IPS-20b (cell line): ENCODE results near the gene SLC7A6.
A peak's percentile ranks its signal among the peaks of the same experiment; 100 is the strongest.

ENCODE experiments used
- H3K27ac ChIP-seq: one replicate; pipeline ENCODE4 v1.5.1; 2013; ENCODE audit warnings: low read length
- H3K27me3 ChIP-seq: 2 replicates; pipeline ENCODE4 v1.6.1; 2013; ENCODE audit warnings: mild to moderate bottlenecking, low read length, inconsistent platforms; ENCODE audit not compliant: insufficient read depth
- H3K36me3 ChIP-seq: 2 replicates; pipeline ENCODE4 v1.6.1; 2013; ENCODE audit warnings: low read depth, mild to moderate bottlenecking, inconsistent platforms, low read length, moderate library complexity; ENCODE audit not compliant: insufficient read depth
- H3K4me1 ChIP-seq: 2 replicates; pipeline ENCODE4 v1.6.1; 2013; ENCODE audit warnings: mild to moderate bottlenecking, control low read depth, inconsistent platforms, low read length, moderate library complexity; ENCODE audit not compliant: insufficient read depth
- H3K4me3 ChIP-seq: 2 replicates; pipeline ENCODE4 v1.5.1; 2013; ENCODE audit warnings: mild to moderate bottlenecking, low read length, inconsistent platforms
- H3K9ac ChIP-seq: 2 replicates; pipeline ENCODE4 v1.6.1; 2013; ENCODE audit warnings: low read depth, mild to moderate bottlenecking, inconsistent platforms, low read length, moderate library complexity
- H3K9me3 ChIP-seq: 2 replicates; pipeline ENCODE4 v1.6.1; 2013; ENCODE audit warnings: mild to moderate bottlenecking, low read depth, low read length, inconsistent platforms; ENCODE audit not compliant: insufficient read depth

SLC7A6 gene

GRCh38 chr16:68299571-68300453 is 35.5 kb downstream of the SLC7A6 start:
- Histone ChIP-seq H3K9ac (no peak overlapping the region), H3K27me3 (no peaks in the 10 kb centered on the region), H3K4me1 (no peaks in the 10 kb centered on the region), H3K9me3 (no peaks in the 10 kb centered on the region), H3K4me3 (no peak overlapping the region), H3K36me3 (peaks cover 96% of the 10 kb centered on the region), H3K27ac (no peak overlapping the region)

DNA sequence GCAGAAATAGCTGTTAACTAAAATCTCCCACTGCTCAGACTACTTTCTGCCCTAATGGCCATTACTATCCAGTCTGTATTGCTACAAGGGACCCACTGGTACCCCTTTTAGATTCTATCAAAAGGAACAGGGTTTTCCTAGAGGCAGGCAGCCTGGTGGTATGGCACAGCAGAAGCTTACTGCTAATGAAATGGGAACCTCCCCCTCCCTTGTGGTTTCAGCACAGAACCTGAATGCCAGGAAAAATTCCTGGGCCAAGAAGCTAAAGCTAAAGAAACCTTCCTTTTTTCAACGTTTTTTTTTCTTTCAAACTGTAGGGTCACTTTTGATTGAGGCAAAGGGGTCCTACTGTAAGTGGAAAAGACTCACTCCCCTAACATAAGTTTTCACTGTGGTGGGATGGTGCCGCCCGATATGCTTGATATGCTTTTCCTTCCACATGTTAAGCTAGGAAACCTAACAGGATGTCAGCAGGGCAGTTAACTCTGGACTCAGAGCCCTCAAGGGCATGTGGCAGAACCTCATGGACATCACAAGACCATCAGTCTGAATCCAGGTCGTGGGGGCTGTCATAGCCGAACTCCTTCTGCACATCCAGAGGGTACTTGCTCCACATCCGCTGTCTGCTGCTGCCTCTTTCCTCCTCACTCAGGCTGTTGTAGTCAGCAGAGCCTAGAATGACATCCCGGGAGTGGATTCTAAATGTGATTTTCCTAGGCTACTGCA is 36.6 kb downstream of the SLC7A6 start:
- H3K4me3 ChIP-seq: no peak overlapping the region
- no peaks in the 10 kb centered on the region for H3K4me1 ChIP-seq
- H3K36me3 ChIP-seq: peaks cover 95% of the 10 kb centered on the region
- no peaks in the 10 kb centered on the region for H3K9me3 ChIP-seq
- no peak overlapping the region for H3K27ac ChIP-seq
- H3K9ac ChIP-seq: no peak overlapping the region
- H3K27me3 ChIP-seq: no peaks in the 10 kb centered on the region

DNA sequence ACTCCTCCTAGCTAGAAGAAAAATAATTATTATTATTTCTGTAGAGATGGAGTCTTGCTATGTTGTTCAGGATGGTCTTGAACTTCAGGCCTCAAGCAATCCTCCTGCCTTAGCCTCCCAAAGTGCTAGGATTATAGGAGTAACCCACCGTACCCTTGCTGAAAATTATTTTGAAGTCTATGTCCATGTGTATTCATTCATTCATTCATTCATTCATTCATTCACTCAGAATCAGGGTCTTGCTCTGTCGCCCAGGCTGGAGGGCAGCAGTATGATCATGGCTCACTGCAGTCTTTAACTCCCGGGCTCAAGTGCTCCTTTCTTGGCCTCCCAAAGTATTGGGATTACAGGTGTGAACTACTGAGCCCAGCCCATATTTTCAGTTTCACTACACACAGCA is 42.3 kb downstream of the SLC7A6 start:
- Histone ChIP-seq H3K36me3 (peaks cover 67% of the 10 kb centered on the region), H3K27ac (no peak overlapping the region)

DNA sequence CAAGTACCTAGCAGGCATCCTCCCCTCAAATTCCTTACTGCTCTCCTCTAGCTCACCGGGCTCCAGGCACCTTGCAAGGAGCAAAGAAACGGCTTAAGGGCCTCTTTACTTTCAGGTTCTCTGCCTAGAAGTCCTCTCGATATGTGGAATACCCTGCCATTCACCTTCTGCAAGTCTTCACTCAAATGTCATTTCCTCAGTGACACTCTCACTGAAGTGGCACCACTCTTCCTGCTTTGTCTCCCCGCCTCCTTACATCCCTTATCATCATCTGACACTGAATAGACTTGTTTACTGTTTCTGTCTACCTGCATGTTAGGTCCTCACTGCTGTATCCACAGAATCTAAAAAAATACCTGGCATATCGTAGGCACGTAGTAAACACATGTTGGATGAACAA is 45.5 kb downstream of the SLC7A6 start:
- H3K4me1 ChIP-seq: peaks cover 6% of the 10 kb centered on the region; the same call in 1 of the 2 replicates
- H3K36me3 ChIP-seq: peaks cover 52% of the 10 kb centered on the region
- peak overlapping the region; percentile 99 for H3K4me3 ChIP-seq
- H3K27me3 ChIP-seq: no peaks in the 10 kb centered on the region
- no peak overlapping the region for H3K27ac ChIP-seq
- H3K9ac ChIP-seq: peak overlapping the region; percentile 97; the same call in 1 of the 2 replicates
- H3K9me3 ChIP-seq: no peaks in the 10 kb centered on the region

More for the DNA sequence above, 42.3 kb downstream of the SLC7A6 start:
- no peaks in the 10 kb centered on the region for H3K9me3 ChIP-seq
- peaks cover 6% of the 10 kb centered on the region; the same call in 1 of the 2 replicates for H3K4me1 ChIP-seq
- H3K4me3 ChIP-seq: no peak overlapping the region
- H3K27me3 ChIP-seq: no peaks in the 10 kb centered on the region
- no peak overlapping the region for H3K9ac ChIP-seq

GRCh38 chr16:68310437-68310773 is 46.1 kb downstream of the SLC7A6 start:
- Histone ChIP-seq H3K4me1 (peaks cover 6% of the 10 kb centered on the region), H3K27me3 (no peaks in the 10 kb centered on the region), H3K9me3 (no peaks in the 10 kb centered on the region), H3K9ac (peak overlapping the region; percentile 97), H3K36me3 (peaks cover 49% of the 10 kb centered on the region), H3K27ac (peak overlapping the region; percentile 53), H3K4me3 (peak overlapping the region; percentile 99)

GRCh38 chr16:68310774-68311511 is 46.6 kb downstream of the SLC7A6 start, which contains the start of the genes PRMT7 and SLC7A6OS:
PRMT7 (plus strand) TSS chr16:68311019; CDS start chr16:68315980, 4,961 bp downstream.
SLC7A6OS (minus strand) TSS chr16:68310946; CDS start chr16:68310926, 20 bp downstream.
- Histone ChIP-seq H3K9ac (peak within 1 kb of the TSS; percentile 97), H3K9me3 (no peaks in the 10 kb centered on the region), H3K36me3 (peaks cover 51% of the 10 kb centered on the region), H3K27ac (peak within 1 kb of the TSS; percentile 67), H3K4me3 (peak within 1 kb of the TSS; percentile 99), H3K4me1 (peaks cover 6% of the 10 kb centered on the region), H3K27me3 (no peaks in the 10 kb centered on the region)

GRCh38 chr16:68313116-68313515 is 48.8 kb downstream of the SLC7A6 start:
- H3K36me3 ChIP-seq: peaks cover 43% of the 10 kb centered on the region
- H3K27me3 ChIP-seq: no peaks in the 10 kb centered on the region
- no peak overlapping the region for H3K4me3 ChIP-seq
- no peak overlapping the region for H3K27ac ChIP-seq
- peaks cover 6% of the 10 kb centered on the region for H3K4me1 ChIP-seq
- H3K9me3 ChIP-seq: no peaks in the 10 kb centered on the region
- no peak overlapping the region for H3K9ac ChIP-seq

DNA sequence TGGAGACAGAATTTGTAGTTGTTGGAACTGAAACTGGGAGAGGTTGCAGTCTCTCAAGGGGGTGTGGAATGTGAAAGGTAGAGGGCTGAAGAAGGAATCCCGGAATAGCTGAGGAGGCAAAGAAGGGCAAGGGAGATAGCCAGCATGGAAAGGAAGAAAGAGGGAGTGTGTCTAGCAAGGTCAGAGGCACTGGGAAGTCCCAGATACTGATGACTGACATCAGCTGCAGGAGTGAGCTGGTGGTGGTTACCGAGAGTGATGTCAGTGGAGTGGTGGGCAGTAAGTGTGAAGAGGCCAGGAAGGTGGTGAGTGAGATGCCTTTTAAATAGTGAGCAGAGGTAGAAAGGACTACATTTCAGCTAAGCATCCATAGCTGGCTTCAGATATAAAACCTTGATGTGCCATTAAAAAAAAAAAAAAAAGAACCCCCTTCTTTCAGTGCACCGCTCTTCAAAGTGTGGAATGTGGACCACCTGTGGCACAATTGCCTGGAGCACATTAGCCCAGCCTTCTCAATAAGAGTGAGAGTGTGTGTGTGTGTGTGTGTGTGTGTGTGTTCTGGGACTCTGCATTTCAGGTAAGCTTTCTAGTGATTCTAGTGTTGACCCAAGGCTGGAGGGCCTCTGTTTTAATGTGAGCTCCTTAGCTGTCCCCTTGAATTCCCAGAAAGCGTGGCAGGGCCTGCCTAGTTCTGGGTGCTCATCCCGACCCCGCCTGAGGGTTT is 55.0 kb downstream of the SLC7A6 start:
- Histone ChIP-seq H3K27me3 (no peaks in the 10 kb centered on the region), H3K4me1 (no peaks in the 10 kb centered on the region; the same call in 1 of the 2 replicates), H3K9ac (no peak overlapping the region), H3K9me3 (no peaks in the 10 kb centered on the region), H3K4me3 (no peak overlapping the region), H3K36me3 (peaks cover 58% of the 10 kb centered on the region), H3K27ac (no peak overlapping the region)

DNA sequence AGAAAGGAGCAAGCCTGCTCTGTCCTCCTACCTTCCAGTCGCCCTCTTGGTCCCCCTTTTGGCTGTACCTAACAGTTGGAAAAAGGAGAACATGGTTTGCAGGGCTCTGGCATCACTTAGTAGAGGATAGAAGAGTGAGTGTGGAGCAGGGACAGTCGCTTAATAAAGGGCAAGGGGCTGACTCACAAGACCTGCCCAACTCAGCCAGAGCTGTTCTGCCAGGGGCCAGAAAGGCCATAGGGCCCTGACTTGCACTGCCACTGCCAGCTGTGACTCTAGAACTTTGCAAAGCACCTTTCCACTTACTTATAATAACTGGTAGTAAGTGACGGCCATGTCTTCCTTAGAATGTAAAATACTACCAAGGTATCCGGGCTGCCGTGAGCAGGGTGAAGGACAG is 60.0 kb downstream of the SLC7A6 start:
- no peaks in the 10 kb centered on the region for H3K9me3 ChIP-seq
- no peak overlapping the region for H3K4me3 ChIP-seq
- H3K4me1 ChIP-seq: peaks cover 3% of the 10 kb centered on the region; the same call in 1 of the 2 replicates
- H3K36me3 ChIP-seq: peaks cover 56% of the 10 kb centered on the region
- H3K27ac ChIP-seq: no peak overlapping the region
- no peaks in the 10 kb centered on the region for H3K27me3 ChIP-seq
- no peak overlapping the region for H3K9ac ChIP-seq

DNA sequence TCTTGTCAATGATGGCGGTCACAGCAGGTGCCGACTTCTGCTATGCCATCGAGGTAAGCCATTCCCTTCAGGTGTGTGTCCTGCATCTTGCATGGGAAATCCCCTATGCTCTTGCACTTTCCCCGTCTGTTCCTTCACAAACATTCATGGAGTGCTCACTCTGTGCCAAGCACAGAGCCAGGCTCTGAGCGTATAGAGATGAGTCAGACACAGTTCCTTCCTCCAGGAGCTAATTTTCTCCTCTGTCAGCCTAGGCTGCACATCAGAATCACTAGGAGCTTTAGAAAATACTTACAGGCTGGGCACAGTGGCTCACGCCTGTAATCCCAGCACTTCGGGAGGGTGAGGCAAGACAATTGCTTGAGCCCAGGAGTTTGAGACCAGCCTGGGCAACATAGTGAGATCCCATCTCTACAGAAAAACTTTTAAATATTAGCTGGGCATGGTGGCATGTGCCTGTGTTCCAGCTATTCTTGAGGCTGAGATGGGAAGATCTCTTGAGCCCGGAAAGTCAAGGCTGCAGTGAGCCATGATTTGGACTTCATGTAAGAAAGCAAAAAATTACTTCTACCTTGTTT is 60.5 kb downstream of the SLC7A6 start:
- H3K27ac ChIP-seq: no peak overlapping the region
- H3K4me3 ChIP-seq: no peak overlapping the region
- H3K36me3 ChIP-seq: peaks cover 56% of the 10 kb centered on the region
- H3K9ac ChIP-seq: no peak overlapping the region
- no peaks in the 10 kb centered on the region for H3K9me3 ChIP-seq
- H3K27me3 ChIP-seq: no peaks in the 10 kb centered on the region
- peaks cover 3% of the 10 kb centered on the region; the same call in 1 of the 2 replicates for H3K4me1 ChIP-seq
